ENCODE data around the gene AGK. TPM values are rescaled to one million over a fixed set of nuclear protein-coding genes. Genes with fewer than 3 reads are reported as not detected.

The AGK gene
- total RNA-seq, 1 experiment from 2014 or later = 32.2 TPM

DNA sequence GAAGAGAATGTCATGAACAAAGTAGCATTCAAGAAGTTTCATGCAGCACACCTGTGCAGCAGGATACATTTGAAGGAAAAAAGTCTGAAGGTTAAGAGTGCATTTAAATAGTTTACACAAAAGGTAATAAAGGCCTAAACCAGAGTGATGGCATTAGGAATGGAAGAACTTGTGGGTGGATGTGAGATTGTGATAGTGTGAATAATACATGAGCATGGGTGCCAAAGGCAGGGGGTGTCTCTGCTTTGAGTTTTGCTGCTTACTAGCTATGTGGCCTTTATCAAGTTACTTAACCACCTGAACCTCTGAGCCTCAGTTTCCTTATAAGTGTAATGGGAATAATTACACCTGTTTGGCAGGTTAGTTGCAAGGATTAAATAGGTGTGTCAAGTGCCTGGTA lies 21.0 kb downstream of the AGK start (continued):
- TF ChIP-seq, protein P1, sequence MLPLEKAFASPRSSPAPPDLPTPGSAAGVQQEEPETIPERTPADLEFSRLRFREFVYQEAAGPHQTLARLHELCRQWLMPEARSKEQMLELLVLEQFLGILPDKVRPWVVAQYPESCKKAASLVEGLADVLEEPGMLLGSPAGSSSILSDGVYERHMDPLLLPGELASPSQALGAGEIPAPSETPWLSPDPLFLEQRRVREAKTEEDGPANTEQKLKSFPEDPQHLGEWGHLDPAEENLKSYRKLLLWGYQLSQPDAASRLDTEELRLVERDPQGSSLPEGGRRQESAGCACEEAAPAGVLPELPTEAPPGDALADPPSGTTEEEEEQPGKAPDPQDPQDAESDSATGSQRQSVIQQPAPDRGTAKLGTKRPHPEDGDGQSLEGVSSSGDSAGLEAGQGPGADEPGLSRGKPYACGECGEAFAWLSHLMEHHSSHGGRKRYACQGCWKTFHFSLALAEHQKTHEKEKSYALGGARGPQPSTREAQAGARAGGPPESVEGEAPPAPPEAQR (CRISPR knock-in tag; IDR thresholded peaks at IDR 0.05) = no peak
- no peak for TF ChIP-seq NFE2L1 (CRISPR knock-in tag; IDR thresholded peaks at IDR 0.05)
- TF ChIP-seq, protein P2, sequence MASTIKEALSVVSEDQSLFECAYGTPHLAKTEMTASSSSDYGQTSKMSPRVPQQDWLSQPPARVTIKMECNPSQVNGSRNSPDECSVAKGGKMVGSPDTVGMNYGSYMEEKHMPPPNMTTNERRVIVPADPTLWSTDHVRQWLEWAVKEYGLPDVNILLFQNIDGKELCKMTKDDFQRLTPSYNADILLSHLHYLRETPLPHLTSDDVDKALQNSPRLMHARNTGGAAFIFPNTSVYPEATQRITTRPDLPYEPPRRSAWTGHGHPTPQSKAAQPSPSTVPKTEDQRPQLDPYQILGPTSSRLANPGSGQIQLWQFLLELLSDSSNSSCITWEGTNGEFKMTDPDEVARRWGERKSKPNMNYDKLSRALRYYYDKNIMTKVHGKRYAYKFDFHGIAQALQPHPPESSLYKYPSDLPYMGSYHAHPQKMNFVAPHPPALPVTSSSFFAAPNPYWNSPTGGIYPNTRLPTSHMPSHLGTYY (CRISPR knock-in tag; IDR thresholded peaks at IDR 0.05) = no peak
- no peak for TF ChIP-seq ZNF317 (CRISPR knock-in tag; IDR thresholded peaks at IDR 0.05; ENCODE audit: borderline replicate concordance, low read depth)
- no peak for TF ChIP-seq JUN (CRISPR knock-in tag; IDR thresholded peaks at IDR 0.05)
- no peak for TF ChIP-seq MXD4 (CRISPR knock-in tag; IDR thresholded peaks at IDR 0.05; ENCODE audit: borderline replicate concordance)
- no peak for TF ChIP-seq FOXP1 (CRISPR knock-in tag; IDR thresholded peaks at IDR 0.05; ENCODE audit: borderline replicate concordance)
- TF ChIP-seq, protein P3, sequence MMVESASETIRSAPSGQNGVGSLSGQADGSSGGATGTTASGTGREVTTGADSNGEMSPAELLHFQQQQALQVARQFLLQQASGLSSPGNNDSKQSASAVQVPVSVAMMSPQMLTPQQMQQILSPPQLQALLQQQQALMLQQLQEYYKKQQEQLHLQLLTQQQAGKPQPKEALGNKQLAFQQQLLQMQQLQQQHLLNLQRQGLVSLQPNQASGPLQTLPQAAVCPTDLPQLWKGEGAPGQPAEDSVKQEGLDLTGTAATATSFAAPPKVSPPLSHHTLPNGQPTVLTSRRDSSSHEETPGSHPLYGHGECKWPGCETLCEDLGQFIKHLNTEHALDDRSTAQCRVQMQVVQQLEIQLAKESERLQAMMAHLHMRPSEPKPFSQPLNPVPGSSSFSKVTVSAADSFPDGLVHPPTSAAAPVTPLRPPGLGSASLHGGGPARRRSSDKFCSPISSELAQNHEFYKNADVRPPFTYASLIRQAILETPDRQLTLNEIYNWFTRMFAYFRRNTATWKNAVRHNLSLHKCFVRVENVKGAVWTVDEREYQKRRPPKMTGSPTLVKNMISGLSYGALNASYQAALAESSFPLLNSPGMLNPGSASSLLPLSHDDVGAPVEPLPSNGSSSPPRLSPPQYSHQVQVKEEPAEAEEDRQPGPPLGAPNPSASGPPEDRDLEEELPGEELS (CRISPR knock-in tag; IDR thresholded peaks at IDR 0.05) = no peak
- TF ChIP-seq FOXJ3 (CRISPR knock-in tag; IDR thresholded peaks at IDR 0.05; ENCODE audit: borderline replicate concordance) = no peak
- no peak for TF ChIP-seq GRHL2 (CRISPR knock-in tag; IDR thresholded peaks at IDR 0.05; ENCODE audit: insufficient replicate concordance, severe bottlenecking)
- TF ChIP-seq, protein P4, sequence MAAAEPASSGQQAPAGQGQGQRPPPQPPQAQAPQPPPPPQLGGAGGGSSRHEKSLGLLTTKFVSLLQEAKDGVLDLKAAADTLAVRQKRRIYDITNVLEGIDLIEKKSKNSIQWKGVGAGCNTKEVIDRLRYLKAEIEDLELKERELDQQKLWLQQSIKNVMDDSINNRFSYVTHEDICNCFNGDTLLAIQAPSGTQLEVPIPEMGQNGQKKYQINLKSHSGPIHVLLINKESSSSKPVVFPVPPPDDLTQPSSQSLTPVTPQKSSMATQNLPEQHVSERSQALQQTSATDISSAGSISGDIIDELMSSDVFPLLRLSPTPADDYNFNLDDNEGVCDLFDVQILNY (CRISPR knock-in tag; IDR thresholded peaks at IDR 0.05) = no peak

DNA sequence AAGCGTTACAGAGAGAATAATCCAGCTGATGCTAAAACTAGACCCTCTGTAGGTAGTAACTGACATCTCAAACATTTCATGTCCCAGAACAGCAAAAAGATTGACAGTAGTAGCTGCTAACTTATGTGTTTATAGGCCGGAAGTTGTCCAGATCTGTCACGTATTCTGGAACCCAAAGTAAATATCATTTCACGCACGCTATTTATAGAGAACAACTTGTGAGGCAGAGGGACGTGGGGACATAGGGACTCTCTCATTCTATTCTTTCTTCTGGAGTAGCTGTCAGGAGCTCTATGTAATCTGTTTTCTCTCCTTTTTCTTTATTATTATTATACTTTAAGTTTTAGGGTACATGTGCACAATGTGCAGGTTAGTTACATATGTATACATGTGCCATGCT lies 22.3 kb downstream of the AGK start:
- Mint-ChIP-seq H3K4me1 (peaks cover 19% of the 10 kb centered on the region), H3K4me3 (no peak overlapping the region), H3K27me3 (ENCODE audit: low read depth) (no peaks in the 10 kb centered on the region), H3K27ac (no peak overlapping the region), H3K9me3 (peaks cover 20% of the 10 kb centered on the region), H3K36me3 (peaks cover 39% of the 10 kb centered on the region)
- POLR2A ChIA-PET = no interaction called here
- CTCF ChIA-PET = interaction anchor here (1.8 kb wide), 1 partner anchor 101 kb away, joined by 5 read pairs; no protein-coding TSS in a partner anchor
- ATAC-seq (no peak), DNase-seq (ENCODE audit: low spot score) (no peak)
- TF ChIP-seq ETV6 (CRISPR knock-in tag; IDR thresholded peaks at IDR 0.05) (no peak), NFATC4 (CRISPR knock-in tag; IDR thresholded peaks at IDR 0.05) (no peak), ZNF121 (CRISPR knock-in tag; IDR thresholded peaks at IDR 0.05) (no peak), IRF2 (CRISPR knock-in tag; IDR thresholded peaks at IDR 0.05; ENCODE audit: borderline replicate concordance, low read depth) (no peak), ATF1 (CRISPR knock-in tag; IDR thresholded peaks at IDR 0.05) (no peak), MXD4 (CRISPR knock-in tag; IDR thresholded peaks at IDR 0.05; ENCODE audit: borderline replicate concordance) (no peak), NR1H2 (CRISPR knock-in tag; IDR thresholded peaks at IDR 0.05) (no peak), ZNF219 (CRISPR knock-in tag; IDR thresholded peaks at IDR 0.05; ENCODE audit: borderline replicate concordance) (no peak), FOXP1 (CRISPR knock-in tag; IDR thresholded peaks at IDR 0.05; ENCODE audit: borderline replicate concordance) (no peak)
- TF ChIP-seq, protein P5, sequence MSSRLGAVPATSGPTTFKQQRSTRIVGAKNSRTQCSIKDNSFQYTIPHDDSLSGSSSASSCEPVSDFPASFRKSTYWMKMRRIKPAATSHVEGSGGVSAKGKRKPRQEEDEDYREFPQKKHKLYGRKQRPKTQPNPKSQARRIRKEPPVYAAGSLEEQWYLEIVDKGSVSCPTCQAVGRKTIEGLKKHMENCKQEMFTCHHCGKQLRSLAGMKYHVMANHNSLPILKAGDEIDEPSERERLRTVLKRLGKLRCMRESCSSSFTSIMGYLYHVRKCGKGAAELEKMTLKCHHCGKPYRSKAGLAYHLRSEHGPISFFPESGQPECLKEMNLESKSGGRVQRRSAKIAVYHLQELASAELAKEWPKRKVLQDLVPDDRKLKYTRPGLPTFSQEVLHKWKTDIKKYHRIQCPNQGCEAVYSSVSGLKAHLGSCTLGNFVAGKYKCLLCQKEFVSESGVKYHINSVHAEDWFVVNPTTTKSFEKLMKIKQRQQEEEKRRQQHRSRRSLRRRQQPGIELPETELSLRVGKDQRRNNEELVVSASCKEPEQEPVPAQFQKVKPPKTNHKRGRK (CRISPR knock-in tag; IDR thresholded peaks at IDR 0.05; ENCODE audit: borderline replicate concordance) = no peak
- TF ChIP-seq, protein P3 (CRISPR knock-in tag; IDR thresholded peaks at IDR 0.05) = no peak
- TF ChIP-seq, protein P6, sequence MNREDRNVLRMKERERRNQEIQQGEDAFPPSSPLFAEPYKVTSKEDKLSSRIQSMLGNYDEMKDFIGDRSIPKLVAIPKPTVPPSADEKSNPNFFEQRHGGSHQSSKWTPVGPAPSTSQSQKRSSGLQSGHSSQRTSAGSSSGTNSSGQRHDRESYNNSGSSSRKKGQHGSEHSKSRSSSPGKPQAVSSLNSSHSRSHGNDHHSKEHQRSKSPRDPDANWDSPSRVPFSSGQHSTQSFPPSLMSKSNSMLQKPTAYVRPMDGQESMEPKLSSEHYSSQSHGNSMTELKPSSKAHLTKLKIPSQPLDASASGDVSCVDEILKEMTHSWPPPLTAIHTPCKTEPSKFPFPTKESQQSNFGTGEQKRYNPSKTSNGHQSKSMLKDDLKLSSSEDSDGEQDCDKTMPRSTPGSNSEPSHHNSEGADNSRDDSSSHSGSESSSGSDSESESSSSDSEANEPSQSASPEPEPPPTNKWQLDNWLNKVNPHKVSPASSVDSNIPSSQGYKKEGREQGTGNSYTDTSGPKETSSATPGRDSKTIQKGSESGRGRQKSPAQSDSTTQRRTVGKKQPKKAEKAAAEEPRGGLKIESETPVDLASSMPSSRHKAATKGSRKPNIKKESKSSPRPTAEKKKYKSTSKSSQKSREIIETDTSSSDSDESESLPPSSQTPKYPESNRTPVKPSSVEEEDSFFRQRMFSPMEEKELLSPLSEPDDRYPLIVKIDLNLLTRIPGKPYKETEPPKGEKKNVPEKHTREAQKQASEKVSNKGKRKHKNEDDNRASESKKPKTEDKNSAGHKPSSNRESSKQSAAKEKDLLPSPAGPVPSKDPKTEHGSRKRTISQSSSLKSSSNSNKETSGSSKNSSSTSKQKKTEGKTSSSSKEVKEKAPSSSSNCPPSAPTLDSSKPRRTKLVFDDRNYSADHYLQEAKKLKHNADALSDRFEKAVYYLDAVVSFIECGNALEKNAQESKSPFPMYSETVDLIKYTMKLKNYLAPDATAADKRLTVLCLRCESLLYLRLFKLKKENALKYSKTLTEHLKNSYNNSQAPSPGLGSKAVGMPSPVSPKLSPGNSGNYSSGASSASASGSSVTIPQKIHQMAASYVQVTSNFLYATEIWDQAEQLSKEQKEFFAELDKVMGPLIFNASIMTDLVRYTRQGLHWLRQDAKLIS (CRISPR knock-in tag; IDR thresholded peaks at IDR 0.05; ENCODE audit: borderline replicate concordance) = no peak
- TF ChIP-seq, protein P7, sequence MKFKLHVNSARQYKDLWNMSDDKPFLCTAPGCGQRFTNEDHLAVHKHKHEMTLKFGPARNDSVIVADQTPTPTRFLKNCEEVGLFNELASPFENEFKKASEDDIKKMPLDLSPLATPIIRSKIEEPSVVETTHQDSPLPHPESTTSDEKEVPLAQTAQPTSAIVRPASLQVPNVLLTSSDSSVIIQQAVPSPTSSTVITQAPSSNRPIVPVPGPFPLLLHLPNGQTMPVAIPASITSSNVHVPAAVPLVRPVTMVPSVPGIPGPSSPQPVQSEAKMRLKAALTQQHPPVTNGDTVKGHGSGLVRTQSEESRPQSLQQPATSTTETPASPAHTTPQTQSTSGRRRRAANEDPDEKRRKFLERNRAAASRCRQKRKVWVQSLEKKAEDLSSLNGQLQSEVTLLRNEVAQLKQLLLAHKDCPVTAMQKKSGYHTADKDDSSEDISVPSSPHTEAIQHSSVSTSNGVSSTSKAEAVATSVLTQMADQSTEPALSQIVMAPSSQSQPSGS (CRISPR knock-in tag; IDR thresholded peaks at IDR 0.05; ENCODE audit: borderline replicate concordance, low read depth) = no peak
